Measurements from ENCODE around the gene LRIG1. TPM values are rescaled to one million over a fixed set of nuclear protein-coding genes. Genes with fewer than 3 reads are reported as not detected.

The LRIG1 gene
- total RNA-seq, 1 donor from 2014 or later: 8.2 TPM

- no peaks in the 10 kb centered on the region for H3K27me3 ChIP-seq (ENCODE audit: control insufficient read depth, insufficient read depth, low read length)
These were observed 30.4 kb upstream of the LRIG1 start for GRCh38 chr3:66531256-66531655.

GRCh38 chr3:66527246-66527645 lies 26.4 kb upstream of the LRIG1 start:
- TF ChIP-seq, protein P1, sequence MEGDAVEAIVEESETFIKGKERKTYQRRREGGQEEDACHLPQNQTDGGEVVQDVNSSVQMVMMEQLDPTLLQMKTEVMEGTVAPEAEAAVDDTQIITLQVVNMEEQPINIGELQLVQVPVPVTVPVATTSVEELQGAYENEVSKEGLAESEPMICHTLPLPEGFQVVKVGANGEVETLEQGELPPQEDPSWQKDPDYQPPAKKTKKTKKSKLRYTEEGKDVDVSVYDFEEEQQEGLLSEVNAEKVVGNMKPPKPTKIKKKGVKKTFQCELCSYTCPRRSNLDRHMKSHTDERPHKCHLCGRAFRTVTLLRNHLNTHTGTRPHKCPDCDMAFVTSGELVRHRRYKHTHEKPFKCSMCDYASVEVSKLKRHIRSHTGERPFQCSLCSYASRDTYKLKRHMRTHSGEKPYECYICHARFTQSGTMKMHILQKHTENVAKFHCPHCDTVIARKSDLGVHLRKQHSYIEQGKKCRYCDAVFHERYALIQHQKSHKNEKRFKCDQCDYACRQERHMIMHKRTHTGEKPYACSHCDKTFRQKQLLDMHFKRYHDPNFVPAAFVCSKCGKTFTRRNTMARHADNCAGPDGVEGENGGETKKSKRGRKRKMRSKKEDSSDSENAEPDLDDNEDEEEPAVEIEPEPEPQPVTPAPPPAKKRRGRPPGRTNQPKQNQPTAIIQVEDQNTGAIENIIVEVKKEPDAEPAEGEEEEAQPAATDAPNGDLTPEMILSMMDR (IDR thresholded peaks at IDR 0.05; ENCODE audit: insufficient read depth, low read length, poor library complexity, severe bottlenecking): no peak
- H3K36me3 ChIP-seq (ENCODE audit: control insufficient read depth, insufficient read depth, low read length): no peaks in the 10 kb centered on the region
- no peaks in the 10 kb centered on the region for H3K27me3 ChIP-seq (ENCODE audit: control insufficient read depth, insufficient read depth, low read length)
- no peak overlapping the region for H3K4me3 ChIP-seq (ENCODE audit: low read depth, low read length)
- DNase-seq (ENCODE audit: low read depth): no peak

More at GRCh38 chr3:66531256-66531655, 30.4 kb upstream of the LRIG1 start:
- Histone ChIP-seq H3K4me3 (ENCODE audit: low read depth, low read length) (no peak overlapping the region), H3K36me3 (ENCODE audit: control insufficient read depth, insufficient read depth, low read length) (no peaks in the 10 kb centered on the region)
- DNase-seq (ENCODE audit: low read depth): no peak
- TF ChIP-seq, protein P1 (IDR thresholded peaks at IDR 0.05; ENCODE audit: insufficient read depth, low read length, poor library complexity, severe bottlenecking): no peak

- no peaks in the 10 kb centered on the region for H3K27me3 ChIP-seq (ENCODE audit: control insufficient read depth, insufficient read depth, low read length)
- H3K4me3 ChIP-seq (ENCODE audit: low read depth, low read length): no peak overlapping the region
- TF ChIP-seq, protein P1 (IDR thresholded peaks at IDR 0.05; ENCODE audit: insufficient read depth, low read length, poor library complexity, severe bottlenecking): no peak
- DNase-seq (ENCODE audit: low read depth): no peak
- H3K36me3 ChIP-seq (ENCODE audit: control insufficient read depth, insufficient read depth, low read length): no peaks in the 10 kb centered on the region
These were observed 24.9 kb upstream of the LRIG1 start for GRCh38 chr3:66525771-66526170.

DNA sequence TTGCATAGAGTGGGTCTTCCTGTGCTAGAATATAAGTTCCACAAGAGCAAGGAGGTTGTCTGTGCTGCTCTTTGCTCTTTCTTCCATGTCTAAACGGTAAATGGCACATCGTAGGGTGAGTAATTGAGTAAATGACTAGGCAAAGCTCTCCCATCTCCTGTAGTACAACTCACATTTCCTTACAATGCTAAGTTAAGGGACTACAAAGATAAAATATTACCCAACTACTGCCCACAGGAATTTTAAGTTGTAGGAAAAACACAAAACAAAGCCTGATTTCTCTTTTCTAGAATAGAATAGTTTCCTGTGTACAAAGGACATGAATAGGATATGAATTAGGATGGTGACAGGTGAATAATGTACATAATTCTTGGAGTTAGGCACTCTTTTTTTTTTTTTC lies 19.9 kb upstream of the LRIG1 start:
- no peak for DNase-seq (ENCODE audit: low read depth)
- H3K27me3 ChIP-seq (ENCODE audit: control insufficient read depth, insufficient read depth, low read length): no peaks in the 10 kb centered on the region
- H3K36me3 ChIP-seq (ENCODE audit: control insufficient read depth, insufficient read depth, low read length): no peaks in the 10 kb centered on the region
- no peak overlapping the region for H3K4me3 ChIP-seq (ENCODE audit: low read depth, low read length)
- TF ChIP-seq, protein P1 (IDR thresholded peaks at IDR 0.05; ENCODE audit: insufficient read depth, low read length, poor library complexity, severe bottlenecking): no peak

- H3K4me3 ChIP-seq (ENCODE audit: low read depth, low read length): no peak overlapping the region
- H3K36me3 ChIP-seq (ENCODE audit: control insufficient read depth, insufficient read depth, low read length): no peaks in the 10 kb centered on the region
- DNase-seq (ENCODE audit: low read depth): no peak
- H3K27me3 ChIP-seq (ENCODE audit: control insufficient read depth, insufficient read depth, low read length): no peaks in the 10 kb centered on the region
- TF ChIP-seq, protein P1 (IDR thresholded peaks at IDR 0.05; ENCODE audit: insufficient read depth, low read length, poor library complexity, severe bottlenecking): no peak
These were observed 17.8 kb upstream of the LRIG1 start for GRCh38 chr3:66518644-66519043.

- TF ChIP-seq, protein P1 (IDR thresholded peaks at IDR 0.05; ENCODE audit: insufficient read depth, low read length, poor library complexity, severe bottlenecking): no peak
- Histone ChIP-seq H3K4me3 (ENCODE audit: low read depth, low read length) (no peak overlapping the region), H3K27me3 (ENCODE audit: control insufficient read depth, insufficient read depth, low read length) (no peaks in the 10 kb centered on the region), H3K36me3 (ENCODE audit: control insufficient read depth, insufficient read depth, low read length) (no peaks in the 10 kb centered on the region)
- no peak for DNase-seq (ENCODE audit: low read depth)
These were observed 17.3 kb upstream of the LRIG1 start for GRCh38 chr3:66518126-66518525.
